Measurements from ENCODE around the gene COL19A1.
"Not testable (repeated sequence)": the region's sequence is repeated elsewhere in the genome, so short reads cannot be mapped to it uniquely, and the experiment has no call there.

Gene COL19A1

DNA sequence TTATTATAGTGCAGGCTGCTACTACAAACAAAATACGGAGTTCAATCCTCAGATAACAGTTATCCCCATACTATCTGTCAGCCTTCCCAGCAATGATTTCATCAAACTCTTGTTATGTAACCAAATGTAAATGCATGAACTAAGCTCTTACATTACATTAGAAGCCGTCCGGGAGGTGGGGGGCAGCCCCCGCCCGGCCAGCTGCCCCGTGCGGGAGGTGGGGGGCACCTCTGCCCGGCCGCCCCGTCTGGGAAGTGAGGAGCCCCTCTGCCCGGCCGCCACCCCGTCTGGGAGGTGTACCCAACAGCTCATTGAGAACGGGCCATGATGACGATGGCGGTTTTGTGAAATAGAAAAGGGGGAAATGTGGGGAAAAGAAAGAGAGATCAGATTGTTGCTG, 99.6 kb downstream of the COL19A1 start:
- not testable (repeated sequence) for DNase-seq (ENCODE audit: low read depth)

DNA sequence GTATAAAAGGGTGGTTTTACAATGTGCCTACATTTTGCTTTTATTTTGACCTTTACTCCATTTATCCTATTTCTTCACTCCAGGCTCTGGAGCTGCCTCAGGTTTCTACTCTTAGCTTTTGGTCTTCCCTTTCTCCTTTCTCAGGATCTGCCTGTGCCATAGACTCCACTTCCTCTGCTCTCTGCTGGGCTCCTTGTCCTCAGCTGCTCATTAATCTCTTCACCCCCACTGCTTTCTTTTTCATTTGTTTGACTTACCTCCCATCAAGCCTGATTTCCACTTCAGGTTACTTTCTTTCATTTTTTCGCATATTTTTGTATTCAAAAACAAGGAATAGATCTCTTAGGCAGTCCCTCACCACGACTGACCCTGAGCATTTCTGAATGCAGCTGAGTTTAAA, 106.8 kb downstream of the COL19A1 start:
- no peak for DNase-seq (ENCODE audit: low read depth)

DNA sequence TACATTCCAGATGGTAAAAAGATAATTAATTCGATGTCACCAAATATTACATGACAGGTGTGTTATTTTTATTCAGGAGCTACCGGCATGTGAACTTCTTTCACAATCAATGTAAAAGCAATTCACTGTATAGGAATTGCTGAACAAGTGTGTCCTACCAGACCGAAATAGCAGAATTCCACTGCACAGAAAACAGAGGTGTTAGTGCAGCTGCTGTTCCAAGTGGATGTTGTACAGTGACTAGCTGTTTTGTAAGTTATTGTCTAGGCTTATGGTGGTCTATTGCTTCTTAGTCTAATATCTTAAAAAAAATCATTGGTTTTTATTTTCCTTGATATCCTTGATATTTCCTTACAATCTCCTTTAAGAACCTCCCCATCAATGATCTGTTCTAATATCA, 107.4 kb downstream of the COL19A1 start:
- no peak for DNase-seq (ENCODE audit: low read depth)

DNA sequence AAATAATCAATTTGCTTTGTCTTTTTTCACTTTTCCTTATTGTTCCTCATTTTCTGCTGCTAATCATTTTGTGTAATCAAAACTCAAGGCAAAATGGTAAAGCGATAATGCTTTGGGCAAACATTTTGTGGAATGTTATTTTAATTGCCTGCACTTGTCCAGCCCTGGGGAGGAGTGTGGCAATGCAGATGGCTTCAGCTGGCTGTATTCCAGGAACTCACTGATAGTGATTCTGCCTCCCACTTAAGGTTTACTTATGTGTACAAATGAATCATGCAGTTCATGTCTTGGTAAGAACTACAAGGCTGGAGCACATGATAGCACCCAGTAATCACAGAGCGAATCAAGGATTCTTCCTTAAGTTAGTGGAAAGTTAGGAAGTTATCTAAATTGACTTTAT, 107.8 kb downstream of the COL19A1 start:
- no peak for DNase-seq (ENCODE audit: low read depth)

DNA sequence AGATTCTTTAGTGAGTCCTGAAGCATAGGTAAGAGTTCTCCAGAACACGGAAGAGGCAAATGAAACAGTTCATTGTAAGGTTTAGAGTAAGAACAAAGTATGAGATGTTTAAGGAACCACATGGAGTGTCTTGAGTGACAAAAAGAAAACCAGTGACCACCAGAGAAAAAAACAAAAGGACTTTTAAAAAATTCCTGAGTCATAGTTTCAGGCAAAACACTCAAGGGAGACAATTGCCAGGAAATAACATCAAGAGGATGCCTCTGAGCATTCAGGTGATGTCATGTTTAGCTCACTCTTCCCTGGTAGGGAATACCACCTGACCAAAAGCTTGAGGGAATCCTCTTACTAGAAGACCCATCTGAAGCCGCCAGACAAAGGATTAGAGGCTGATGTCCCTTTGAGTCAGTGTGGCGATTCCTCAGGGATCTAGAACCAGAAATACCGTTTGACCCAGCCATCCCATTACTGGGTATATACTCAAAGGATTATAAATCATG, 110.3 kb downstream of the COL19A1 start:
- DNase-seq (ENCODE audit: low read depth) = no peak

DNA sequence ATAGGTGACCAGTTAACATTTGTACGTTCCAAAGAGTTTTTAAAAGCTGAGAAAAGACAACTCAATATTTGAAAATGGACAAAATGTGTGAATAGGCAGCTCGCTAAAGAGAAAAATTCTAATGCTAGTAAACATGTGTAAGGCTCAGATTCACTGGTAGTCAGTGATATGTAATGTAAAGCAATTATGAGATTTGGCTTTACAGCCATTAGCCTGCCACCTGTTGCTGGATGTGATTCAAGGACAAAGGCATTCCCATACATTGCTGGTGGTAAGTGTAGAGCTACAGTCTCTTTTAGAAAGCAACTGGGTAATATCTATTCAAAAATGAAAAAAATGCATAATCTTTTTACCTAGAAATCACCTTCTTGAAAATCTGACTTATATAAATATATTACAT, 114.3 kb downstream of the COL19A1 start:
- no peak for DNase-seq (ENCODE audit: low read depth)

DNA sequence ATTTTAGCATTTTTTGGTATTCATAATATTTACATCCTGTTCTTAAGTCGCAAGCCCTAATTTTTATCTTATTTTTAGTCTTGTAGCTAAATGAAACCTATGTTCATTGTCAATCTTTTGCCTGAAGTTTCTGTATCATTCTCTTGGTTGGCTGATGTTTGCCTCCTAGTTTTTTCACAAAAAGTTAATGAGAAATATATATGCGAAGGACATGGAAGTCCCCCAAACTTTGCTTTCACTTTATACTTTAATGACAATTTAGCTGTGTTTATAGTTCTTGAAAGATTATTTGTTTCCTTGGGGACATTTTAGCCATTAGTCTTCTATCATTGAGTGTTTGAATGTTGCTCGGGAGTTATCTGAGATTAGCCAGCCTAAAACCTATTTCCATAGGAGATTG, 118.2 kb downstream of the COL19A1 start:
- DNase-seq (ENCODE audit: low read depth) = no peak

DNA sequence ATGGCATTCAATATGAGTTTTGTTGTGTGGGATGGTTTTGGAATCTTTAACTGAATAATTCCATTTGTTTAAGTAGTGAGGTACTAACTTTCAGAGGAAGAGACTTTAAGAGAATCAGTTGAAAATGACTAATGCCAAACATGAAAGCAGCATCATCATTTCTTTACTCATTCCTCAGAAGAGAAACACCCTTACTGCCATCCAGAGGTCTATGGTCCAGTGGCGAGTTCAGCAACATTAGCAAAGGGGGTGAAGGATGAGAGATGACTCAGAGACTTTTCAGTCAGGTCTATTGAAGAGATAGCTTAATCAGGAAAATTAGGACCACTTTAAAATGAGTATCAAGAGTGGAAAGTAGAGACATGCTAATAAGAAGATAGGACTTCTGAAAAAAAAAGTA, 118.8 kb downstream of the COL19A1 start:
- no peak for DNase-seq (ENCODE audit: low read depth)

DNA sequence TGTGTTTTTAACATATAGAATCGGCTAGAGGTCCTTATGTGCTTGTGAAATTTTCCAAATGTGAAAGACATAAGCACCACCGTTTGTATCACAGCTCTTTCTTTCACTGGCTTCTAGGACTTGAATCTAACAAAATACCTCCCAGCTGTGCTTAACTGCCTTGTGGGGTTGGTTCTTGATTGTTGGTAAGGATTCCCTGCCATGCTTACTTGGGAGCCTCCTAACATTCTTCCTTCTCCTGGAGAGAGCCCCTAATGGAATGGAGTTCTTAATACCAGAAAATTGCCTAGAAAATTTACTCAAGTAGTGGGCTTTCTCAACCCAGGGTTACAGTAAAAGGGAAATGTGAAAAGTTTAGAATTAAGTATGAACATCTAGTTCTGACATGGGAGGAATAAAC, 121.2 kb downstream of the COL19A1 start:
- DNase-seq (ENCODE audit: low read depth) = no peak

DNA sequence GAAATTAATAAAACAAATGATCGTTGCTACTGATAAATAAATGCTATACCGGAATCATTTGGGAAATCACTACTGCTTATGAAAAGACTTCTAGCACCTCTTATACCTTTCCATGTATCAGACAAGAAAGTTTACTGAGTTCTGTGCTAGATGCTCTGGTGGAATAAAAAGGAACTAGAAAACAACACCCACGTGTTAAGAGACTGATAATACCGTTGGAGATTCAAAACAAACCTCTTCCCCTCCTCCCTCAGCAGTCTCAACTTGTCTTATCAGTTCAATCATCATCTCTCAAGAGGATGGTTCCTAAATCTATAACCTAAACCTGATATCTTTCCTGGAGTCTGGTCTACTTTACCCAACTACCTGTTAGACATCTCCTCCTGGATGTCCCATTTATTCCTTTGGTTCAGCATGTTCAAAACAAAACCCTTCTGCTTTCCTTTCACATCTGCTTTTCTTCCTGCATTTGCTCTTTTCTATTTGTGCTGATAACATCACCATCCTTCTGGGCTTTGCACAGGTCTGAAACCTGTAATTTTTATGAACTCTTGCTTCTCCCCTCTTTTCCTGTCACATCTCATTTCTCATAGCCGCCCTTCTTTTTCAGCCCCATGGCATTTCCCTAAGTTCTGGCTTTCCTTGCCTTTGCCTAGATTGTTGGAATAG, 122.2 kb downstream of the COL19A1 start:
- DNase-seq (ENCODE audit: low read depth) = no peak

DNA sequence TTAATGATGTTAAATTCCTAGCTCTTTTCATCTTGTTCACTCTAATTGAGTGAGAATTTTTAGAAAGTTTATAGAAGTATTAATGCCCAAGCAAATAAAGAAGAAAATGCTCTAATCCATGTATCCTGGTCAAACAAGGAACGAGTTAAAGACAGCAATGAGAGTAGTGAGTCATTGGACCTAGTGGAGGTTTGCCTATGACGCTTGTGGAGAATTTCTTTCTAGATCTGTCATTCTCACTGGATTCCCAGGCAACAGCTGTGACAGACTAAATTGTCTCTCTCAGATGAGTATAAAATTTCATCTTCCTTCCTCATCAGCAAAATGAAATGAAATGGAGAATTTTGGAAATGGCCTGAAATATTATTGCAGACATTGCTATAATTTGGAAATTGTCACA, 127.9 kb downstream of the COL19A1 start:
- no peak for DNase-seq (ENCODE audit: low read depth)

DNA sequence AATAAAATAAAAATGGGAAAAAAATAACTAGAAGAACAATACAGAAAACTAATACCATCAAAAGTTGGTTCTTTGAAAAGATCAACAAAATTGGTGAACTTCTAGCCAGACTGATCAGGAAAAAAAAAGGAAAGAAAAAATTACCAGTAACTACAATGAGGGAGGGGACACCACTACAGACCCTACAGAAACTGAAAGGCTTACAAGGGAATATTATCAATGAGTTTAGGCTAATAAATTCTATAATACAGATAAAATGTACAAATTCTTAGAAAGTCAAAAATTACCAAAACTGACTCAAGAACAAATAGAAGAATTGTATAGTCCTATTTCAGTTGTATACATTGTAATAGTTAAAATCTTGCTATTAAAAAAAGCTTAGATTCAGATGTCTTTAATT, 141.8 kb downstream of the COL19A1 start:
- DNase-seq (ENCODE audit: low read depth) = no peak

DNA sequence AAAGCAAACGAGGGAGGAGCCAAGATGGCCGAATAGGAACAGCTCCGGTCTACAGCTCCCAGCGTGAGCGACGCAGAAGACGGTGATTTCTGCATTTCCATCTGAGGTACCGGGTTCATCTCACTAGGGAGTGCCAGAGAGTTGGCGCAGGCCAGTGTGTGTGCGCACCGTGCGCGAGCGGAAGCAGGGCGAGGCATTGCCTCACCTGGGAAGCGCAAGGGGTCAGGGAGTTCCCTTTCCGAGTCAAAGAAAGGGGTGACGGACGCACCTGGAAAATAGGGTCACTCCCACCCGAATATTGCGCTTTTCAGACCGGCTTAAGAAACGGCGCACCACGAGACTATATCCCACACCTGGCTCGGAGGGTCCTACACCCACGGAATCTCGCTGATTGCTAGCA, 144.0 kb downstream of the COL19A1 start:
- DNase-seq (ENCODE audit: low read depth) = not testable (repeated sequence)

DNA sequence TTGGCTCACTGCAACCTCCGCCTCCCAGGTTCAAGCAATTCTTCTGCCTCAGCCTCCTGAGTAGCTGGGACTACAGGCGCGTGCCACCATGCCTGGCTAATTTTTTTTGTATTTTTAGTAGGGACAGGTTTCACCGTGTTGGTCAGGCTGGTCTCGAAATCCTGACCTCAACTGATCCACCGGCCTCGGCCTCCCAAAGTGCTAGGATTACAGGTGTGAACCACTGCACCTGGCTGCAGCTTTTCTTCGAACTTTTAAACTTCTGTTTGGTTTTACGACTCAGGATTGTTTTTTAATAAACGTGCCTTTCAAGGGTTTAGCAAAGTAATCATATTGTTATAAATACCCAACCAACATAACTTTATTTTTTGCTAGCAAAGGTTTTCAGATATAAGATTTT, 156.8 kb downstream of the COL19A1 start:
- not testable (repeated sequence) for DNase-seq (ENCODE audit: low read depth)

DNA sequence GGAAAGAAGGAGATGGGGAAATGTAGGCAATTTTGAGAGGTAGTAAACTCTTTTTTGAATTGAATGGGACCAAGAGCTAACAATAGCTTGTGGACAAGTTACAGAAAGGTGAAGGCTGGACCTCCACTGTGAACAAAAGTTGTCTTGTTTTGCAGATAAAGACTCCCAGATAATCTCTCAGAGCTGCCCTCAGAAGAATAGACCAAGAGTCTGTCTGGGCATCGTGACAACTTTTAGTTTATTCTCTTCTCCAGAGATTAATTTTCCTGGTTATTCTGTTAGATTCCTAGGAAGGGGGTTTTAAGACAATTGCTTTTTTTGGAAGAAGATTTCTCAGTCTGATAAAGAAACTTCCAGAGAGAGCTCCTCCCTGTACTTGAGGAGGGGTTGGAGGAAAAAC, 161.9 kb downstream of the COL19A1 start:
- DNase-seq (ENCODE audit: low read depth) = no peak

DNA sequence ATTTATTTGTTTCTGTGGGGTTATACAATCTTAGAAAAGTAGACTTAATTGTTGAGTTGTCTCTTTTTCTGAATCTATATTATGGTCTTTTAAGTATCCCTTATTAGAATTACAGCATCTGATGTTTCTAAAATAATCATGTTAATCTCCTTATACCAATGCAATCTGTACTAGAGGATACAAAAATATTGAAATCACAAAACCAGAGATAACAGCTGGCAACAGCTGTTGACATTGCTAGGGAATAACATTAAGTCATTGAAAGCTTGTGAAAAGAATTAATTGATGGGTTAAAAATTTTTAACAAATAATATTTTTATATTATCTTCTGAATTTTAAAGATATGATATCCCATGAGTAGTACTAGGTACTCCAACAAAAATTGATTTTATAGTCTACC, 162.6 kb downstream of the COL19A1 start:
- DNase-seq (ENCODE audit: low read depth) = no peak

DNA sequence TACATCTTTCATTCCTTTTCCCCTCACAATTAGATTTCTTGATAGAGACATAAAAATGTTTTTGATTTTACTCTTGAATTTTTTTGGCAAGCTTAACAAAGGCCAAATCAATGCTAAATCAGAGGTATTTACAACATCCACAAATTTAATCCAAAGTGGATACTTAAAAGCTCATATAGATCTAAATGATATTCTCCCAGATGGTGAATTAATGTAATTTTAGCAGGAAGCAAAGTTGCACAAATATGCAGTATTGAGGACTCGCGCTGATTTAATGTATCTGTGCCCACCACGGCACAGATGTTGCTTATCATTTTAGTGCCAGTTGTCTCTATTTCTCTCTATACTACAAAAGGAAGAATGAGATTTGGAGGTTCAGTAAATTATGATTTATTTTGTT, 167.4 kb downstream of the COL19A1 start:
- no peak for DNase-seq (ENCODE audit: low read depth)

DNA sequence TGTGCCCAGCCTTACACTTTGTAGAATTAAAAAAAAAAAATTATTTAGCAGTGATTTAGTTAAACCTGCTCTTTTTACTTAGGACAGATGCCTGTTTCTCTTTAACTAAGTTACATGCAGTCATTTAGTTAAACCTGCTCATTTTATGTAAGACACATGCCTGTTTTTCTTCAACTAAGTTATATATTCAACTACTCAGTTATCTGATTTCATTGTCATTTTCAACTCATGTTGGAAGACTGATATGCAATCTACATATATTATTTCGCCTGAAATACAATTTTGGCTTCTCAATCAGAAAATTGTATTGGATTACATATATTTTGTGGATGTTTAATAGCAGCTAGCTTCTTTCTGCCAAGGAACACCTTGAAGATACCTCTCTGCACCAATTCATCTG, 171.1 kb downstream of the COL19A1 start:
- DNase-seq (ENCODE audit: low read depth) = no peak

DNA sequence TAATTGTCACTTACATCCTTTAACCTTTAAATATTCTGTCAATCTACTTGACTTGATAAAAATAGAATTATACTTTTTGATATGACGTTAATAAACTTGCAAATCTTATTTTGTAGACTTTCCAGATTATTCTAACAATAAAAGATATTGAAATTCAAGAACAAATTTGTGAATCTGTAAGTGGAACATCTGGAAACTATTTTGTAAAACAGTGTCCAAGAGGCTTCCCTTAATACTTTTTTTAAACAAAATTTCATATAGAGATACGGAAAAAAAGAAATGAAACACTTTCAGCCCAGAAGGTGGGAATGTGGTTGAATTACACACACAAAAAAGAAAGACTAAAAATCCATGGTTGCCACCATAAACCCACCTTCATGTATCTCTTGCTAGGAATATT, 174.4 kb downstream of the COL19A1 start:
- no peak for DNase-seq (ENCODE audit: low read depth)

DNA sequence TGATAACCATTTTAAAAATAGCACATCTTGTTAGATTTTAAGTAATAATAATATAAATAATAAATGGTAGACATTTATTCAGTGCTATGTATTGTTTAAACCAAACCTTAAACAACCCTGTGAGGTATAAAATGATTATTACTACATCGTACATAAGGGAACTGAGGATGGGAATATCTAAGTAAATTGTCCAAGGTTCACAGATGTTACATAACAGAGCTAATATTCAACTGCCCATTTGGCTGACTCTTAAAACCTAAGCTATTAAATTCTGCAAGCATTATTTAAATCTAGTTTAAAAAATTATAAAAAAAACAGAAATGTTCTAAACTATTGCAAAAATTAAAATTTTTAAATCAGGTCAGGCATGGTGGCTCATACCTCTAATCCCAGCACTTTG, 175.1 kb downstream of the COL19A1 start:
- DNase-seq (ENCODE audit: low read depth) = no peak

DNA sequence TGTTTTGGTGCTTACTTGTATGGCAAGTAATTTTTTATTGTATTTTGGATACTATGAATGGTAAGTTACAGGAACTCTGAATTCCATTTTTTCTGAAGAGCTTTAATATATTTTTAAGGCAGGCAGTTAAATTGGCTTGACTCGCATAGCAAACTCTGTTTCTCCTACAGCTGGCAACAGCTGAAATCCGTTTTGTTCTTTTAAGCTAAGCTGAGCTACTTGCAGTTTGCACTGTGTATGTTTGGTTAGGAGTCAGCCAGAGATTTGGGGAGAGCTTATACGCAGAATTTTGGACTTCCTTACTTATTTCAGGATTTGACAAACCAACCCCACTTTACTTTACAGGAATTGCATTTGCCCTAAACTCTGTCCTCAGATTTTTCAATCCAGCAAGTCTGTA, 179.1 kb downstream of the COL19A1 start:
- DNase-seq (ENCODE audit: low read depth) = no peak

DNA sequence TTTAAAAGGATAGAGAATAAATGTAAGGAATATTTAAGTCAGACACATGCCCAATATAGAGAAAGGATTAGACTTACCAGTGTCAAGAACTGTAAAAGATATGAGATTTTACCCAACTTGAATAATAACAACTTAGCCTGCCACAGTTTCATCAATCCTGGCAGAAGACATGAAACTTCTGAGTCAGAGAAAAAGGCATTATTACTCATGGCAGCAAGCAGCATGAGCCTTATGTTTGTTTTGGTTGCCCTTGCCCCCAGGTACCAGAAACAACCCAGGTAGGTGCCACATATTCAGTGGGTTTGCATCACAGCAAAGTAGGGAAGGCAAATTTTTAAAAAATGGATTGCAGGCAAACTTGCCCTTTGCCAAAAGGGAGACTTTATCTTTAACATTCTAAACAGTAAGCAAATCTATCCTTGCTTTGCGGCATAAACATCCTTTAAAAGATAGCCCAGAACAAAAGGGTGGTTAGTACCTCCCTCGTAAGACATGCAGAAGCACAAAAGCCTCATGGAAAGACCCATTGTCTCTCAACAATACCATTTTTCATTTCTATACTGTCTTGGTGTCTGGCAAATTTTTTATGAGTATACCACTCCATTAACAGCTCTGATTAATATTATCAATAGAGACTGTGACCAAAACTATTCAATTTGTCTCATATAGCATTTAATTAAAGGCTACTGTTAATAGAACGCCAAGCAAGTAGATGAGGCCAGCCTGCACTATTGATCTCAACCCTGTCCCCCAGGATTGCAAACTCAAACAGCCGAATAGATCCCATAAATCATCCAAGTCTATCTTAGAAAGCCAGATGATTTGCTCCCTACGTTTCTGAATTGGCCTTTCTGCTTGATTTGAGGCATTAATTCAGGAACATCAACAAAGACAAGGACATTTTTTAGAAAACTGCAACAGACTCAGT, 185.1 kb downstream of the COL19A1 start:
- DNase-seq (ENCODE audit: low read depth) = no peak

DNA sequence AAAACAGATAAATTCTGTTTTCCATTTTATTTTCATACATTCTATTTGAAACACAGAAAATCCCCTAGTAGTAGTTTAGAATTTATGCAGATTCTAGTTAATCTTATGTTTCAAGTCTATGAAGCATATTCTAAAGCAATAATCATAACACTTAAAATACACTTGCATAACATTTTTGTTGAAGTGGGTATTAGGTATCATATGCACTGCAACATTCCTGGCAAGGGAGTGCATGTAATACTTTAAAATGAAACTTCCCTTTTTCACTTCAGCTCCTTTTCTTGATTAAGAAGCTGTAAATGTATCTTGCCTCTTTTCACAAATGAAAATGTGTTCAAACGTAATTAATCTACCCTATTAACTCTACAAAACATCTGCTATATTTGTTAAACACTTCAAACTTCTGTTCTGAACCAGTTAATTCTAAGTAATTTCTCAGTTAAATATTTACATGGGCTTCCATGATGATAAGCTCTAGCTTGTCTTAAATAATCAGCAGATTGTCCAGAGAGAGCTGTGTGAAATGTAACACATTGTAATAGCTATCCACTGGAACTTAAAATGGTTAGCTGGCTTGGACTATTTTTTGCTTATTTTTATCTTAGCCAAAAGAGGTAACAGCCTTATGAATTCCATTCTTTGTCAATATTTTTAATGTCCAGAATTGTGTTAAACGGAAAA, 192.8 kb downstream of the COL19A1 start:
- DNase-seq (ENCODE audit: low read depth) = no peak
